Measurements from ENCODE around the gene PPP2R3A.

DNA sequence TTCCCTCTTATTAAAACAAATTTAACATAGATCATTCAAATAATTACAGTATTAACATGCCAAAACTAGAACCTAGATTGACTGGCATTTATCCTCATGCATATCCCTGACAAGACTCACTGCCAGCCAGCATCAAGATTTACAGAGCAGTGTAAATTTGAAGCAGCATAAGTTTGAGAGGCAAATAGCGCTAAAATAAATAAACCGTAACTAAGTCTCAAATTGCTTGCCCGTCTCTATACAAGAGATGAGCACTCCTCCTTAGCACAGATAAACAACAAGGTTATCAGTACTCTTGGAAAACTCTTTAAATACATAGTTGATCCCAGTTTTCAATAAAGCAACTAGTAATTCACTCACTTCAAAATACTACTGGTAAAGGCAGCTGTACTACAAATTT is 201.0 kb downstream of the PPP2R3A start:
- no peak for TF ChIP-seq CTCF (conservative IDR thresholded peaks at IDR 0.05; ENCODE audit: low read depth, low read length)
- no peak for TF ChIP-seq EZH2 (IDR thresholded peaks at IDR 0.05; ENCODE audit: borderline replicate concordance, low read depth, low read length, poor library complexity, severe bottlenecking)

Measured in A673 (cell line).